ENCODE measurements around the gene PCDHGC3.

PCDHGC3 gene

DNA sequence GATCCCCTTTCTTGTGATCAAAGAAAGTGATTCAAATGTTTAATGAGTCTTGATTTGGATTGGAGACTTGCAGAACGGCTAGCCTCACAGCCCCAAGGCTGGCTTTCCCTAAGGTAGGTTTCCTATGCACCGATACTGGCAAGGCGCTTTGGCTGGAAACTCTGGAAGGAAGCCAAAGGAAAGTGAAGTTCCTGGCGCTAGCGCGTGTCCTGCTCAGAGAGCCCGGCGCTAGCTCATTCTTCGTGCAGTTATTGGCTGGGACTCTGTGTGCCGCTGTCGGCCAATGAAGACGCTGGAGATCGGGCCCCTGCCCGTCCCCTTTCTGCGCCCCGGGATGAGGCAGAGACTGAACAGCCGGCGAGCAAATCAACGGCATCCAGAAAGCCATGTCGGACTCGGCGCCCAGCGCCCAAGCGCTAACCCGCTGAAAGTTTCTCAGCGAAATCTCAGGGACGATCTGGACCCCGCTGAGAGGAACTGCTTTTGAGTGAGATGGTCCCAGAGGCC is at the start of gene PCDHGC3:
TSS of gene PCDHGC3 (plus strand) at position 342 of the 507 bp plus-strand sequence. CDS start at position 493, 151 bp downstream.
- Histone ChIP-seq H3K4me3 (ENCODE audit: low read length) (peak within 1 kb of the TSS; percentile 62), H3F3A (ENCODE audit: insufficient read depth, low read length) (no peaks in the 10 kb centered on the region), H3K4me1 (ENCODE audit: low read length) (peaks cover 5% of the 10 kb centered on the region), H3K27me3 (replicated peaks; ENCODE audit: insufficient read depth, low read length) (no peaks in the 10 kb centered on the region), H2AFZ (ENCODE audit: low read length) (peak within 1 kb of the TSS; percentile 75), H3K9me2 (replicated peaks; ENCODE audit: insufficient read depth, low read length) (no peaks in the 10 kb centered on the region), H3K27ac (ENCODE audit: low read length) (no peak within 1 kb of the TSS), H4K20me1 (ENCODE audit: insufficient read depth, low read length) (no peaks in the 10 kb centered on the region), H3K9ac (ENCODE audit: low read length) (peak within 1 kb of the TSS; percentile 22; the same call in 1 of the 2 replicates), H3K4me2 (ENCODE audit: low read depth, low read length) (peak within 1 kb of the TSS; percentile 97), H3K79me2 (ENCODE audit: low read length) (no peaks in the 10 kb centered on the region), H3K36me3 (replicated peaks; ENCODE audit: insufficient read depth, low read length) (no peaks in the 10 kb centered on the region), H3K9me3 (replicated peaks; ENCODE audit: insufficient read depth, low read length) (no peaks in the 10 kb centered on the region)
- TF ChIP-seq, protein P1, sequence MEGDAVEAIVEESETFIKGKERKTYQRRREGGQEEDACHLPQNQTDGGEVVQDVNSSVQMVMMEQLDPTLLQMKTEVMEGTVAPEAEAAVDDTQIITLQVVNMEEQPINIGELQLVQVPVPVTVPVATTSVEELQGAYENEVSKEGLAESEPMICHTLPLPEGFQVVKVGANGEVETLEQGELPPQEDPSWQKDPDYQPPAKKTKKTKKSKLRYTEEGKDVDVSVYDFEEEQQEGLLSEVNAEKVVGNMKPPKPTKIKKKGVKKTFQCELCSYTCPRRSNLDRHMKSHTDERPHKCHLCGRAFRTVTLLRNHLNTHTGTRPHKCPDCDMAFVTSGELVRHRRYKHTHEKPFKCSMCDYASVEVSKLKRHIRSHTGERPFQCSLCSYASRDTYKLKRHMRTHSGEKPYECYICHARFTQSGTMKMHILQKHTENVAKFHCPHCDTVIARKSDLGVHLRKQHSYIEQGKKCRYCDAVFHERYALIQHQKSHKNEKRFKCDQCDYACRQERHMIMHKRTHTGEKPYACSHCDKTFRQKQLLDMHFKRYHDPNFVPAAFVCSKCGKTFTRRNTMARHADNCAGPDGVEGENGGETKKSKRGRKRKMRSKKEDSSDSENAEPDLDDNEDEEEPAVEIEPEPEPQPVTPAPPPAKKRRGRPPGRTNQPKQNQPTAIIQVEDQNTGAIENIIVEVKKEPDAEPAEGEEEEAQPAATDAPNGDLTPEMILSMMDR (IDR thresholded peaks at IDR 0.05; ENCODE audit: low read length), result peak; percentile 52
- no peak for TF ChIP-seq EZH2phosphoT487 (IDR thresholded peaks at IDR 0.05; ENCODE audit: low read length)
- TF ChIP-seq EZH2 (optimal IDR thresholded peaks at IDR 0.05; ENCODE audit: low read depth, low read length), result no peak
- DNase-seq, result peak; percentile 86

DNA sequence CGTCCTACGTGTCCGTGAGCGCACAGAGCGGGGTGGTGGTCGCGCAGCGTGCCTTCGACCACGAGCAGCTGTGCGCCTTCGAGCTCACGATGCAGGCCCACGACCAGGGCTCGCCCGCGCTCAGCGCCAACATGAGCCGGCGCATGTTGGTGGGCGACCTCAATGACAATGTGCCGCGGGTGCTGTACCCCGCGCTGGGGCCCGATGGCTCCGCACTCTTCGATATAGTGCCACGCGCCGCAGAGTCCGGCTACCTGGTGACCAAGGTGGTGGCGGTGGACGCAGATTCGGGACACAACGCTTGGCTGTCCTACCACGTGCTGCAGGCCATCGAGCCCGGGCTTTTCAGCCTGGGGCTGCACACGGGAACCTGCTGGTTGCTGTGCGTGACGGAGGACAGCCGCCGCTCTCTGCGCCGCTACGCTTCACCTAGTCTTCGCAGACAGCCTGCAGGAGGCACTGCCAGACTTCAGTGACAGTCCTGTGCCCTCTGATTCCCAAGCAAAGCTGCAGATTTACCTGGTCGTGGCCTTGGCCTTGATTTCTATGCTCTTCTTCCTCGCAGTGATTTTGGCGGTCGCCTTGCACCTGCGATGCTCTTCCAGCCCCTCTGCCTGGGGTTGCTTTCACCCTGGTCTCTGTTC is 47.9 kb upstream of the PCDHGC3 start:
- no peaks in the 10 kb centered on the region for H3K36me3 ChIP-seq (replicated peaks; ENCODE audit: insufficient read depth, low read length)
- no peaks in the 10 kb centered on the region for H4K20me1 ChIP-seq (ENCODE audit: insufficient read depth, low read length)
- 0 out of 2 replicates have a peak, but pooled peaks cover 12% of the 10 kb centered on the region for H3K27me3 ChIP-seq (replicated peaks; ENCODE audit: insufficient read depth, low read length)
- no peak for DNase-seq
- no peaks in the 10 kb centered on the region for H3K79me2 ChIP-seq (ENCODE audit: low read length)
- H3K9me3 ChIP-seq (replicated peaks; ENCODE audit: insufficient read depth, low read length), result no peaks in the 10 kb centered on the region
- H3K9me2 ChIP-seq (replicated peaks; ENCODE audit: insufficient read depth, low read length), result no peaks in the 10 kb centered on the region
- no peaks in the 10 kb centered on the region for H3F3A ChIP-seq (ENCODE audit: insufficient read depth, low read length)
- no peak overlapping the region for H3K27ac ChIP-seq (ENCODE audit: low read length)
- H3K4me3 ChIP-seq (ENCODE audit: low read length), result no peak overlapping the region
- H3K9ac ChIP-seq (ENCODE audit: low read length), result no peak overlapping the region
- TF ChIP-seq, protein P1 (IDR thresholded peaks at IDR 0.05; ENCODE audit: low read length), result no peak
- TF ChIP-seq EZH2phosphoT487 (IDR thresholded peaks at IDR 0.05; ENCODE audit: low read length) (no peak), EZH2 (optimal IDR thresholded peaks at IDR 0.05; ENCODE audit: low read depth, low read length) (no peak)
- H3K4me1 ChIP-seq (ENCODE audit: low read length), result no peaks in the 10 kb centered on the region
- H3K4me2 ChIP-seq (ENCODE audit: low read depth, low read length), result no peak overlapping the region
- no peak overlapping the region for H2AFZ ChIP-seq (ENCODE audit: low read length)

GRCh38 chr5:141430332-141431113 is 45.2 kb upstream of the PCDHGC3 start, which contains the start of gene PCDHGA12:
Gene PCDHGA12, plus strand, starts transcription at chr5:141430507. Its CDS starts 253 bp downstream, at chr5:141430760.
- H2AFZ ChIP-seq (ENCODE audit: low read length), result peak within 1 kb of the TSS; percentile 57
- no peak within 1 kb of the TSS for H3K9ac ChIP-seq (ENCODE audit: low read length)
- no peaks in the 10 kb centered on the region for H3K9me2 ChIP-seq (replicated peaks; ENCODE audit: insufficient read depth, low read length)
- no peaks in the 10 kb centered on the region for H3K36me3 ChIP-seq (replicated peaks; ENCODE audit: insufficient read depth, low read length)
- TF ChIP-seq EZH2 (optimal IDR thresholded peaks at IDR 0.05; ENCODE audit: low read depth, low read length) (no peak), EZH2phosphoT487 (IDR thresholded peaks at IDR 0.05; ENCODE audit: low read length) (no peak)
- TF ChIP-seq, protein P1 (IDR thresholded peaks at IDR 0.05; ENCODE audit: low read length), result peak; percentile 79
- H3F3A ChIP-seq (ENCODE audit: insufficient read depth, low read length), result no peaks in the 10 kb centered on the region
- H3K4me2 ChIP-seq (ENCODE audit: low read depth, low read length), result peak within 1 kb of the TSS; percentile 77
- H3K79me2 ChIP-seq (ENCODE audit: low read length), result no peaks in the 10 kb centered on the region
- H3K9me3 ChIP-seq (replicated peaks; ENCODE audit: insufficient read depth, low read length), result no peaks in the 10 kb centered on the region
- H3K4me1 ChIP-seq (ENCODE audit: low read length), result no peaks in the 10 kb centered on the region
- no peak within 1 kb of the TSS for H3K27ac ChIP-seq (ENCODE audit: low read length)
- peaks cover 4% of the 10 kb centered on the region; the same call in 1 of the 2 replicates for H3K27me3 ChIP-seq (replicated peaks; ENCODE audit: insufficient read depth, low read length)
- H3K4me3 ChIP-seq (ENCODE audit: low read length), result peak within 1 kb of the TSS; percentile 46
- DNase-seq, result peak; percentile 86
- H4K20me1 ChIP-seq (ENCODE audit: insufficient read depth, low read length), result no peaks in the 10 kb centered on the region

Measured in MM.1S (cell line).